AML-193 (cell line): ENCODE measurements around the gene LRRC18.

Source experiments
- DNase-seq, 2 experiments: peaks; one replicate each; lab custom pipeline; 2025; lab: John Stamatoyannopoulos, UW

Gene LRRC18

GRCh38 chr10:48880016-48880705 lies 59.5 kb downstream of the LRRC18 start:
- no peak for DNase-seq

GRCh38 chr10:48879451-48879850 lies 60.2 kb downstream of the LRRC18 start:
- no peak for DNase-seq

- no peak for DNase-seq
These were observed 61.5 kb downstream of the LRRC18 start for GRCh38 chr10:48878091-48878490.

GRCh38 chr10:48872234-48872633 lies 67.4 kb downstream of the LRRC18 start:
- DNase-seq = no peak
